HTERT RPE-1 (cell line): ENCODE measurements around the gene CBX4.

Experiments
- in situ Hi-C: fragments of 300-500 bp; cut with MboI; formaldehyde crosslinking; loops from 4 replicates; pipeline ENCODE4 v1.14.3; 2020; ENCODE audit warnings: low sequenced_read_pairs

CBX4 gene

DNA sequence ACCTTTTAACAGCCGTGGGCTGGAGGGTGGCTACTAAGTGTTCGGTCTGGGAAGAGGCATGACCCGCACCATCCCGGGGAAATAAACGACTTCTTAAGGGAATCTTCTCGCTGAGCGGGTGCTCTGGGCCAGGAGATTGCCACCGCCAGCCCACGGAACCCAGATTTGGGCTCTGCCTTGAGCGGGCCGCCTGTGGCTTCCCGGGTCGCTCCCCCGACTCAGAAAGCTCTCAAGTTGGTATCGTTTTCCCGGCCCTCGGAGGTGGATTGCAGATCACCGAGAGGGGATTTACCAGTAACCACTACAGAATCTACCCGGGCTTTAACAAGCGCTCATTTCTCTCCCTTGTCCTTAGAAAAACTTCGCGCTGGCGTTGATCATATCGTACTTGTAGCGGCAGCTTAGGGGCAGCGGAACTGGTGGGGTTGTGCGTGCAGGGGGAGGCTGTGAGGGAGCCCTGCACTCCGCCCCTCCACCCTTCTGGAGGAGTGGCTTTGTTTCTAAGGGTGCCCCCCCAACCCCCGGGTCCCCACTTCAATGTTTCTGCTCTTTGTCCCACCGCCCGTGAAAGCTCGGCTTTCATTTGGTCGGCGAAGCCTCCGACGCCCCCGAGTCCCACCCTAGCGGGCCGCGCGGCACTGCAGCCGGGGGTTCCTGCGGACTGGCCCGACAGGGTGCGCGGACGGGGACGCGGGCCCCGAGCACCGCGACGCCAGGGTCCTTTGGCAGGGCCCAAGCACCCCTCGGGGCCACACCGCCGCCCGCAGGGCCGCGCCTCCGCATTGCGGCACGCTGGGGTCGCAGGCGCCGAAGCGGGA lies 3.6 kb upstream of the CBX4 start:
- in situ Hi-C loops: no loop called here

DNA sequence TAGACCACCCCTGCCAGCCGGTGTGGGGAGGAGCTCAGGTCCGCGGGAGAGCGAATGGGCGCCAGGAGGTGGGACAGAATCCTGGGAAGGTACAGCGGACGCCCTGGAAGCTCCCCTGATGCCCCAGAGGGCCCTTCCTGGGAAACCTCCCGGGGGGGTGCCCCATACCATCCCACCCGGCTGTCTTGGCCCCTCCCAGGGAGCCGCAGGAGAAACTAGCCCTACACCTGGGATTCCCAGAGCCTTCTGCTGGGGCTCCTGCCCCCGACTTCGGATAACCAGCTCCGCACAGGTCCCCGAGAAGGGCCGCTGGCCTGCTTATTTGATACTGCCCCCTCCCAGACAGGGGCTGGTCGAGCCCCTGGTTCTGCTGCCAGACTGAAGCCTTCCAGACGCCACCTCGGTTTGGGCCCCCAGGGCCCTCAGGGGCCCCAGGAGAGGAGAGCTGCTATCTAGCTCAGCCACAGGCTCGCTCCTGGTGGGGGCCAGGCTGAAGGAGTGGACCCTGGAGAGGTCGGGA lies 3.0 kb upstream of the CBX4 start:
- in situ Hi-C loops: no loop called here

DNA sequence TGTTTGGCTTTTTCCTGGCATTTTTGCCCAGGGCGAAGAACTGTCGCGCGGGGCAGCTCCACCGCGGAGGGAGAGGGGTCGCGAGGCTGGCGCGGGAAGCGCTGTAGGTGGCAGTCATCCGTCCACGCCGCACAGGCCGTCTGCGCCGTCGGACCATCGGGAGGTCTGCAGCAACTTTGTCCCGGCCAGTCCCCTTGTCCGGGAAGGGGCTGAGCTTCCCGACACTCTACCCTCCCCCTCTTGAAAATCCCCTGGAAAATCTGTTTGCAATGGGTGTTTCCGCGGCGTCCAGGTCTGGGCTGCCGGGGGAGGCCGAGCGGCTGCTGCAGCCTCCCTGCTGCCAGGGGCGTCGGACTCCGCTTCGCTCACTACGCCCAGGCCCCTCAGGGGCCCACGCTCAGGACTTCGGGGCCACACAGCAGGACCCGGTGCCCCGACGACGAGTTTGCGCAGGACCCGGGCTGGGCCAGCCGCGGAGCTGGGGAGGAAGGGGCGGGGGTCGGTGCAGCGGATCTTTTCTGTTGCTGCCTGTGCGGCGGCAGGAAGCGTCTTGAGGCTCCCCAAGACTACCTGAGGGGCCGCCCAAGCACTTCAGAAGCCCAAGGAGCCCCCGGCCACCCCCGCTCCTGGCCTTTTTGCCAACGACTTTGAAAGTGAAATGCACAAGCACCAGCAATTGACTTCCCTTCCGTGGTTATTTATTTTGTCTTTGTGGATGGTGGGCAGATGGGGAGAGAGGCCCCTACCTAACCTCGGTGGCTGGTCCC lies 2.3 kb upstream of the CBX4 start:
- in situ Hi-C loops: no loop called here

DNA sequence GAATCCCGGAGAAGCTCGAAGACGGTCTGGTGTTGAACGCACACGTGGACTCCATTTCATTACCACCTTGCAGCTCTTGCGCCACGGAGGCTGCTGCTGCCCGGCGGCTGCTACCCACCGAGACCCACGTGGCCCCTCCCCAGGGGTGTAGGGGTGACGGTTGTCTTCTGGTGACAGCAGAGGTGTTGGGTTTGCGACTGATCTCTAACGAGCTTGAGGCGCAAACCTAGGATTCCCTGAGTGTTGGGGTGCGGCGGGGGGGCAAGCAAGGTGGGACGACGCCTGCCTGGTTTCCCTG lies 1.7 kb upstream of the CBX4 start:
- in situ Hi-C loops: no loop called here

DNA sequence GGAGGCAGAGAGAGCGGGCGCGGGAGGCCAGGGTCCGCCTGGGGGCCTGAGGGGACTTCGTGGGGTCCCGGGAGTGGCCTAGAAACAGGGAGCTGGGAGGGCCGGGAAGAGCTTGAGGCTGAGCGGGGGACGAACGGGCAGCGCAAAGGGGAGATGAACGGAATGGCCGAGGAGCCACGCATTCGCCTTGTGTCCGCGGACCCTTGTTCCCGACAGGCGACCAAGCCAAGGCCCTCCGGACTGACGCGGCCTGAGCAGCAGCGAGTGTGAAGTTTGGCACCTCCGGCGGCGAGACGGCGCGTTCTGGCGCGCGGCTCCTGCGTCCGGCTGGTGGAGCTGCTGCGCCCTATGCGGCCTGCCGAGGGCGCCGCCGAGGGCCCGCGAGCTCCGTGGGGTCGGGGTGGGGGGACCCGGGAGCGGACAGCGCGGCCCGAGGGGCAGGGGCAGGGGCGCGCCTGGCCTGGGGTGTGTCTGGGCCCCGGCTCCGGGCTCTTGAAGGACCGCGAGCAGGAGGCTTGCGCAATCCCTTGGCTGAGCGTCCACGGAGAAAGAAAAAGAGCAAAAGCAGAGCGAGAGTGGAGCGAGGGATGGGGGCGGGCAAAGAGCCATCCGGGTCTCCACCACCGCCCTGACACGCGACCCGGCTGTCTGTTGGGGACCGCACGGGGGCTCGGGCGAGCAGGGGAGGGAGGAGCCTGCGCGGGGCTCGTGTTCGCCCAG lies 1.2 kb upstream of the CBX4 start:
- in situ Hi-C loops: no loop called here

DNA sequence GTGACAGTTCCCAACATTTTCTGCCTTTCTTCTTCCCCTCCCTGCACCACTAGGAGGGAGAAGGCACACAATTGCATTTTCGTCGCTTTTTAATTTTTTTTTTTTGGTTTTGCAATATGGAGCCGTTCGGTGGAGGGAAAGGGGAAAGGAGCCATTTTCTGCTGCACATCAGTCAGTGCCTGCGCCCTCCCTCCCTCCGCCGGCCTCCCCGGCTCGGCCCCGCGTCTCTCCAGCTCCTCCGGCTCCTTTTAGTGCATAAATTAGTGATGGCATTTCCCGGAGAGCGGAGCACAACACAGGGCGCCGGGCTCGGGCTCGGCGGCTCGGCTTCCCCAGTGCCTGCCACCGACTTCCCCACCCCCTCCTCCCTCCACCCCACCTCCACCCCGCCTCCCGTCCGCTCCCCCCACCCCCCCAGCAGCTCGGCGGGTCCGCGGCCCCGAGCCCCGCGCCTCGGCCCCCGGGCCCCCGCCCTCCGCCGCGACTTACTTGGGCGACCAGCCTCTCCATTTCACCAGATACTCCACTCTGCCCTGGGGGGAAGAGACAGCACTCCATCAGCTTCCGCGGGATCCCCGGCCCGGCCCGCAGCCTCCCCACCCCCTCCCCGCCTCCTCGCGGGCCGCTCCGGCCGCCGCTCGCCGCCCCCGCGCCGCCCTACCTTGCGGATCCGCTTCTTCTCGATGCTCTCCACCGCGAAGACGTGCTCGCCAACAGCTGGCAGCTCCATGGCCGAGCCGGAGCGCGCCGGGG lies 542 bp downstream of the CBX4 start:
- in situ Hi-C loops: no loop called here

DNA sequence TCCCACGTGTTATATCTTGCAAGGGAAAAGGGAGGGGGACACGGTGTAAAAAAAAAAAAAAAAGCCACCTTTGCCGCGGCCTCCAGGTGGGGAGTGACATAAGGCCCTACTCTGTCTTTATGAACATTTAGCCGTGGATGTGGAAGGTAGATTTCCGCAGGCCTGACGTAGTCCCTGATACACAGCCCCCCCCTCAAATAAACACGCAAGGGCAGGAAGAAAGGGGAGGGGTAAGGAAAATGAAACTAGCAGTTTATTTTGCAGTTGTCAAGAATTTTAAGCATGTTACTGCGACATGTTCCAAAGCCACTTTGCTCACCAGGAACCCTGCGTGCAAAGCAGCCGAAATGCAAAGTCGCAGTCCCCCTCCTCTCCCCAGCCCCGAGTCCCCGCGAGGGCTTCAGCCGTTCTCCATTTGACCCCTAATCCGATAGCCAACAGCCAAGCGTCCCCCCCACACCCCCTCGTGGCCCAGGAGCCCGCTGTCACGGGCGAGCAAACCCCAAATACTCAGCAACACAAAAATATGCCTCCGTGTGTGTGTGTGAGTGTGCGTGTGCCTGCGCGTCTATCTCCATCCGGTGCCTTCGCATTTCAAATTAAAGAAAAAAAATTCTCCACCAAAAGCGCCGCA lies 1.2 kb downstream of the CBX4 start:
- in situ Hi-C loops: no loop called here

DNA sequence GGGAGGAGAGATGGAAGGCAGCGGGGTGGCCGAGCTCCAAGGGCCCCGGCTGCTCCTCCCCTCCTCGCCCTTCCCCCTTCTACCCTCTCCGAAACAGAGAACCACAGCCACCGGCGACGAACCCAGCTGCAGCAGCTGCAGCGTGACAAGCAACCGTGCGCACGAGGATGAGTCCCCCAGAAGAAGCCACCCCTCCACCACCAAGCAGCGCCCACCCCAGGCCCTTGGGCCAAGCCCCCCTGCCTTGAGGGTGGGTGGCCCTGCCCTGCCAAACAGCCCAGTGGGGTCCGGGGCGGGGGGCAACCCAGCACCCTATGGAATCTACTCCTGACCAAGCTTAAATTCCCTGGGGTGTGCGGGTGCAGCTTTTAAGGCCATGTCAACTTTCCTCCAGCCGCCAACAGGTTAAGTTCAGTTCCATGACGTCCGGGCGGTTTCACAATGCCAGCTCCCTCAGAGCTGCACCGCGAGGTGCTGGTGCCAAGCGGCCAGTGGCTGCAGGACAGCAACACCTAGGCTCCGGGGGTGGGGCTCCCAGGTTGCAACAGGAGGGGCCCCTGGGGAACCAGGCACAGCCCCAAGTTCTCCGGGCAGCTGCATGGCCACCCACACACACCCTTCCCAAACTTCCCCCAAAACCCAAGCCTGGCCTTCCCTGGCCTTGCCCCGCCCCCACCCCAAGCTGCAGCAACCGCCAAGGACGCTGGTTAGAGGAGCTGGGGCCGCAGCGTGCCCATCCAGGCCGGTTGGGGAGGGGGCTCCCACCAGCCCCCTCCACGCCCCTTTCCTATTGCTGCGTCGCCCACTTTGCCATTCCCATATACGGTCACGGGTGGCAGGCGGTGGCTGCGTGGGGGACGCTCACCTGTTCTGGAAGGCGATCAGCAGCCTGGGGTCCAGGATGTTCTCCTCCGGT lies 2.0 kb downstream of the CBX4 start:
- in situ Hi-C loops: no loop called here

DNA sequence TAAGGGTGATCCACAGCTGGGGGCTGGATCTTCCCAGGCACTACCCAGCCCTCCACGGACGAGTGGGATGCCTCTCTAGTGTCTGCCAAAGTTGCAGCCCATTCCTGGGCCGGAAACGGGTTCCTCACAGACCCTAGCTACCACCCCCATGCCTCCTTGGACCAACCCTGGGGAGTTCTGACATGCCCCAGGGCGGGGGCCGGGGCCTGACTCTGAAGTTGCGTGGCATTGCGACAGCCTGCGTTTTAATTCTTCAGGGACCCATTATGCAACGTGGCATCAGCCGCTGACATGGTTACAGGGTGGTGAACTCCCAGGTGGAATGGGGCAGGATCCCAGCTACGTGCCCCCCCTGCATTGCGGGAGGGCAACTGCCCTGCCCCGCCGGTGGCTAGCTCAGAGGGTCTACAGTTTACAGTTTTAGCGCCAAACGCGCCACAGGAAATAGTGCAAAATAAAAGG lies 2.7 kb downstream of the CBX4 start:
- in situ Hi-C loops: no loop called here

DNA sequence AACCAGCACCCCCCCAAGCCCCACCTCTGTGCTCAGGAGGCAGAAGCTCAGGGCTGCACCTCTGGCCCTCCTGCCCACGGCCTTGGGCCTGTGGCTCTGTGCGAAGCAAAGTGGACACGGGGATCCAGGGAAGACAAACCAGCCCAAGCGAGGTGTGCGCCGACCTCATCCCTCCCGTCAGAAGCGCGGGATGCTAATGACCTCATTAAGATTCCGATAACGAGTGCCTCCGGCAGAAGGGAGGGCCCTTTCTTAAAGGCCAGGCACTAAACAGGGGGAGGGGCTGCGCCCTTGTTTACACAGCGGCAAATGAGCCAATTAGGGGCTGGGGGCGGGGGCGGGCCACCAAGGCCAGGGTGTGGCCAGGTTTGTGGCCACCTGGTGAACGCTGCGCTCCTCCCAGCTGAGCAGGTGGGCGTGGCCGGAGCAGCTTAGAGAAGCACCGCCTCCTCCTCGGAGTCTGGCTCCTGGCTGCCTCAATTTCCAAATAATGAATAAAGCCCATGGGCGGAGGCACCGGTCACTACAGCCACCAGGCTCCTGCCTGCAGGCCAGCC lies 3.2 kb downstream of the CBX4 start:
- in situ Hi-C loops: no loop called here

DNA sequence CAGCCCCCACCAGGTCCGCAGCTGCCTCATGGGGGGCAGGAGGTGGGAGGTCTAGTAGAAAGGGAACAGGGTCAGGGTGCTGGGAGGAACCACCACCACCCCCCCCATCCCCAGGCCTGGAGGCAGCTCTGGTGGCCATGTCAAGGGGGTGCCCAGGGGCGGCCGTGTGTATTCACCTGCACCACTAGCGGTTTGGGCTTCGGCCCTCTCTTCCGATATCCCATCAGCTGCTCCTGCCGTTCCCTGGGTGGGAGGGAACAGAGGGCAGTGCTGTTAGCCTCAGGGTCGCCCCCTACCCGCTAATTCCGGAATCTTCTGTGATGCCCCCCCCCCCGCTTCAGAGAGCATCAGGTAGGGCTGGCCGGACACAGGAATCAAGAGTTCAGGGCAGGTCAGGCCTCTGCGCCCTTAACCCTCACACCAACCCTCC lies 3.8 kb downstream of the CBX4 start:
- in situ Hi-C loops: no loop called here

DNA sequence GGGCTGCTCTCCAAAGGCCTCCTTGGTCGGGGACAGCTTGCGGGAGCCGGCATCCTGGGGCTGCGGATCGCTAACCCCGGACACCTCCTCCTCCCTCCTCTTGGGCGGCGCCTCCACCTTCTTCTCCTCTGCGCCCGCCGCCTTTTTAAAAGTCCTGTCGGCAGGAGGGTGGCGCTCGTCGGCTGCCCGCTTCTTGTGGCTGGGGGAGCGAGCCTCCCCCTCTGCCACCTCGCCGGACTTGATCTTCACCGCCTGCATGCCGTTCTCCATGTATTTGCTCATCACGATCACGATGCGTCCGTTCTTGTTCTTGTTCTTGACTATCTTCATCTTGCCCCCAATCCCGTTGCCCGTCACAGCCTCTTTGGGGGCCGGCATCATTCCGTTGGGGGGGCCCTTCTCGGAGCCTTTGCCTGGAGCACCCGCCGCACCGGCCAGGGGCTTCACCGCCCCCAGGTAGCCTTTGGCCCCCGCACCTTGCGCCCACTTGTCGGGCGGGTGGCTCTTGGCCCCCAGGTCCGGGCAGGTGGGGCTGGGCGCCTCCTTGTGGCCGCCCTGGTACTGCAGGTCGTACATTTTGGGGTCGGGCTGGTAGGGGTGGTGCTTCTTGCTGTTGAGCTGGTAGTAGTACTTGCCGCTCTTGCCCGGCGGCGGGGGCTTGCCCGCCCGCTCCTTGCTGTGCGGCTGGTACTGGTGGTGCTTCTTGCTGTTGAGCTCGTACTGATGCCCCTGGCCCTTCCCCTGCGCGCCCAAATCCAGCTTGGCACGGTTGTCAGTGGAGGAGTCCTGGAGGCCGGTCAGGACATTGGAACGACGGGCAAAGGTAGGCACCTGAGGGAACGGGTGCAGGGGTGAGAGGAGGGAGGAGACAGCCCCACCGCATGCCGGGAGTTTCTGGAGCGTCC lies 4.4 kb downstream of the CBX4 start:
- in situ Hi-C loops: no loop called here

DNA sequence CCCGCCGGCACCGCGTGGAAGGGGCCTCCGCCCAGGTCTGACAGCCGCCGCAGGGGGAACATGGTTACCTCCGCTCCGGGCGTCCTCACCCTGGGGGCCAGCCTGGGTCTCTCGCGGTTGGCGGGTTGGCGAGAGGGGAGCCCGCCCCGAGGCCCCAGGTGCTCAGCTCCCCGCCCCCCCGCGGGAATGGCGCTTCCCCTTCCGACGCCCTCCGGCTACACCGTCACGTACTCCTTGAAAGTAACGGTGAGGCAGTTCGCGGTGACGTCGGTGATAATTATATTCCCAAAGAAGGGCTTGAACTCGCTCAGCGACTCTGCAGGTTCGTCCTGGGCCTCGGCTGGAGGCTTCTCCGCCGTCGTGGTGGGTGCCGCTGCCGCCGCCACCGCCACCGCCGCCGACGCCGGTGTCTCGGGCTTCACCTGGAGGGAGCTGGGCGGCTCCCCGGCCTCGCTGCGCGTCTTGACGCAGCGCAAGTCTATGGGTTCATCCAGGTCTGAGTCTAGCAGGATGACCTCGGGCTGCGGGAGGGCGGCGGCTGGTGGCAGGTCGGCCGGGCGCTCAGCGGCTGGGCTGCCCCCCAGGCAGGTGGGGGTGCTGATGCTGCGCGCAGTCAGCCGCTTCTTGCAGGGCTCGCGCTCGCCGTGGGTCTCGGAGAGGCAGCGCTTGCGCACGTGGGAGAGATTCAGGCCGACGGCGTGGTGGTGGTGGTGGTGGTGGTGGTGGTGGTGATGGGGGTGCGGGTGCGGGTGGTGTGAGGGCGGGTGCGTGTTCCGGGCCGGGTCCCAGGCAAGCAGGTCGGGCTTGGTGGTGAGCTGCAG lies 5.3 kb downstream of the CBX4 start:
- in situ Hi-C loops: no loop called here

DNA sequence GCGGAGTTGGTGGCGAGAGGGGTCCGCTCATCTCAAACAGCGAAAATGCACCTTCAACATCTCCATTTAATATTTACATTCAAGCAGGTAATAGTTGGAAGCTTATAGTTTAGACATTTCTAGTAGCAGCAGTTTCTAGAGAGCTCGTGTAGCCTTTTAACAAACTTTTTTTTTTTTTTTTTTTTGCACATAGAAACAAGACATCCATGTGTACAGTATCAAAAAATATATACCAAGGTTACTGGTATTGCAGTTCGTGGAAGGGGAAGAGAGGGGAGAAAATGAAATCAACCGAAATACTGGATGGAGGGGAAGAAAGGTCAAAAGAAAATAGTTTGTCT lies 6.2 kb downstream of the CBX4 start:
- in situ Hi-C loops: no loop called here

DNA sequence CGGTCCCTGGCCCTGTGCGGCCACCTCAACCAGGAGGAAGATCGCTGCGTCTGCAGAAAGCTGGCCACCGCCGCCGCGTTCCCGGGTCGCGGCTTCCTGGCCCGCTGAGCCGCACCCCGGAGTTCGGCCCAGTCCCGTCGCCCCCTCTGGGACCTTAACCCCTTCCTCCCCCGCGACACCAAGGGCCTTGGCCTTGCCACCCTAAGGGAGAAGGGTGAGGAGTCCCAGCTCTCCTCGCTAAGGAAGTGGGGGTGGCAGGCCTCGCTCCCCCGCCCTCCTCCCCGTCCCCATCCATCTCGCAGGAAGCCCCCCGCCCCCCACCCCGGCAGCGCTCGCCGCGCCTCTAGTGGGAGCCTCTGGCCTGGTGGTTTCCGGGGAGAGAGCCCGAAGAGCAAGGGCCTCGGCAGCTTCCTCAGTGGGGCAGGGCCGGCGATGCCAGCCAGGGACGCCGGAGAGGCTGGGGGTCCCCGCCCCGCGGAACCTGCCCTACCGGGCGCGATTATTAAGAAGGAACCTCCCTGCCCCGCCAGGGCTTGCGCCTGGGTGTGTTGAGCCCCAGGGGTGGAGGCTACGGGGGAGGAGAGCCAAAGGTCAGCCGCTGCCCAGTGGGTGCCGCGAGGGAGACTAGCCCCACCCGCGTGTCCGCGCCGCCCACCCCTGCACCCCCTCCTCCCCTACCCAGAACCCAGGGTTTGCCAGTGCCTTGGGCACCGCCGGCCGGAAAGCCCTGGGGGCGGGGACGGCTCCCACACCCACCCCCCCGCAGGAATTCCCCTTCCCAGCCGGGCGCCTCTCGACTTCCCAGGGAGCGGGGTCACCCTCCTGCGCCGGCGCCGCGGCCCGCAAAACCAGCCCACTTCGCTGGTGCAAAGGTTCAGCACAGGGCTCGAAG lies 6.8 kb downstream of the CBX4 start:
- in situ Hi-C loops: no loop called here
